Sigmoid colon (tissue), 7 donors: ENCODE results near the gene ATF4. TPM values are rescaled to one million over a fixed set of nuclear protein-coding genes. Genes with fewer than 3 reads are reported as not detected.
A peak's percentile ranks its signal among the peaks of the same experiment; 100 is the strongest.

Experiments
- DNase-seq: peaks from one replicate; pipeline ENCODE4 v3.0.0-alpha.2; 2019
- H3K27ac ChIP-seq, 4 donors: fragments of 200-600 bp; sonication (generic); one replicate each; pipeline ENCODE4 v1.5.1; 2016 to 2019; ENCODE audit warnings: mild to moderate bottlenecking in 1 of 4
- H3K27me3 ChIP-seq, 3 donors: fragments of 200-600 bp; sonication (generic); one replicate each; pipeline ENCODE4 v1.5.1; 2019; ENCODE audit warnings: mild to moderate bottlenecking in 1 of 3
- H3K36me3 ChIP-seq, 4 donors: fragments of 200-600 bp; sonication (generic); one replicate each; pipeline ENCODE4 v1.5.1; 2016 to 2019
- H3K4me1 ChIP-seq, 4 donors: fragments of 200-600 bp; sonication (generic); one replicate each; pipeline ENCODE4 v1.5.1; 2017 to 2019
- H3K4me3 ChIP-seq, 4 donors: fragments of 200-600 bp; sonication (generic); one replicate each; pipeline ENCODE4 v1.5.1; 2017 to 2019; ENCODE audit warnings: mild to moderate bottlenecking in 2 of 4, moderate library complexity in 1 of 4
- H3K9me3 ChIP-seq, 4 donors: fragments of 200-600 bp in 3 of 4; sonication (generic) in 3 of 4; one replicate each; pipeline versions ENCODE4 v1.5.1 to v1.6.1; 2013 to 2019
- CTCF ChIP-seq, 4 experiments: fragments of 450-650 bp in 3 of 4; fragments of 200-600 bp in 1 of 4; IDR thresholded peaks; one replicate each; pipeline ENCODE4 v1.5.1; 2016 to 2019; ENCODE audit warnings: antibody characterized with exemption in 4 of 4, mild to moderate bottlenecking in 3 of 4, moderate library complexity in 2 of 4
- EP300 ChIP-seq, 4 donors: sonication (generic); formaldehyde crosslinking; IDR thresholded peaks; one replicate each; pipeline ENCODE4 v1.6.1; 2017; ENCODE audit warnings: antibody characterized with exemption in 4 of 4
- POLR2A ChIP-seq, 2 donors: fragments of 450-650 bp; IDR thresholded peaks; one replicate each; pipeline ENCODE4 v1.6.1; 2016; ENCODE audit warnings: antibody characterized with exemption in 2 of 2, mild to moderate bottlenecking in 2 of 2, moderate library complexity in 2 of 2
- POLR2AphosphoS5 ChIP-seq, 4 donors: sonication (generic); formaldehyde crosslinking; IDR thresholded peaks; one replicate each; pipeline ENCODE4 v1.6.1; 2017; ENCODE audit warnings: antibody characterized with exemption in 4 of 4
- WGBS, 2 donors: extraction: QIAGEN DNeasy Blood & Tissue Kit; methylation state at CpG; one replicate each; pipeline ENCODE4 v1.1.7; 2013; 5-methylcytosine and 5-hydroxymethylcytosine counted together
- intact Hi-C: fragments of 100-400 bp; cut with DNase I; formaldehyde crosslinking; loops from one replicate; pipeline ENCODE4 v1.15.1; 2023
- polyA plus RNA-seq, 3 donors: library from polyadenylated mRNA; stranded (reverse); fragments of 200-250 nt; gene quantifications; one replicate each; pipeline ENCODE4 v1.2.3, GENCODE V29; 2013
- total RNA-seq, 4 donors: library from RNA; depleted of rRNA; stranded (reverse); fragments of >200 nt; gene quantifications; one replicate each; pipeline ENCODE4 v1.1.0, GENCODE V29; 2016
- donor health status: healthy with polysubstance abuse.
- donor health status: Bipolar disorder and iron deficiency.
- donor health status: healthy.

ATF4 gene
- total and polyA plus RNA-seq, 7 donors, result 423 to 651 (median 483) TPM

DNA sequence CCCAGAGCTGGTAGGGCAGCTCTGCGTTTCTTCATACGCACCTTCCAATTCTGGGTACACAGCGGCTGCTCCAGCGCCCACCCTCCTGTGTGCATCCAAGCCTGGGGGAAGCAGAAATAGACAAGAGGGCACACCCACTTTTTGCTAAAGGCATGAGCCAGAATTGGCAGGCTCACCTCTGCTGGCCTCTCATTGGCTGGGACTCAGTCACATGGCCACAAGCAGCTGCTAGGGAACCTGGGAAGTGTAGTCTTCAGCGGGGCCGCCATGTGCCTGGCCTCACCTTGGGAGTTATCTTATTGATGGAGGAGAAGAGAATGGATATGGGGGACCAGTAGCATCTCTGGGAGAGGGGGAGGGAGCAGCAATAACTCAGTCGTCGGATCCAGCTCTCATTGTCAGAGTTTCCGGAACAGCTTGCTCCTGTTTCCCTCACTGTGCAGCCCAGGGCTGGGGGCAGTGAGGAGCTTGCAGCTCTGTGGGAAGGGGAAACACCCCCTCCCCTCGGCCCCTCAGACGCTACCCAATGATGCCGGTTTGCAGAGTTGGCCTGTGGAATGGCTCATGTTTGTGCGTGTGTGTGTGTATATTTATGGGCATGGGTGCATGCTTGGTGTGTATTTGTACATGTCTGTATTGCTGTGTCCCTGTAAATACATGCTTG, 30.1 kb upstream of the ATF4 start:
- WGBS, 2 donors, result 57 to 67% methylated on average over 13 of the region's 13 CpGs
- no peak for TF ChIP-seq EP300 (IDR thresholded peaks at IDR 0.05)
- no peak for TF ChIP-seq CTCF (IDR thresholded peaks at IDR 0.05)
- TF ChIP-seq POLR2A (IDR thresholded peaks at IDR 0.05), result no peak
- no peak for TF ChIP-seq POLR2AphosphoS5 (IDR thresholded peaks at IDR 0.05)
- Histone ChIP-seq H3K36me3 (no peaks in the 10 kb centered on the region), H3K27ac (no peak overlapping the region), H3K27me3 (no peaks in the 10 kb centered on the region), H3K9me3 (no peaks in the 10 kb centered on the region), H3K4me3 (no peak overlapping the region), H3K4me1 (no peaks in the 10 kb centered on the region)
- intact Hi-C loops, result no loop called here
- peak; percentile 85 for DNase-seq

DNA sequence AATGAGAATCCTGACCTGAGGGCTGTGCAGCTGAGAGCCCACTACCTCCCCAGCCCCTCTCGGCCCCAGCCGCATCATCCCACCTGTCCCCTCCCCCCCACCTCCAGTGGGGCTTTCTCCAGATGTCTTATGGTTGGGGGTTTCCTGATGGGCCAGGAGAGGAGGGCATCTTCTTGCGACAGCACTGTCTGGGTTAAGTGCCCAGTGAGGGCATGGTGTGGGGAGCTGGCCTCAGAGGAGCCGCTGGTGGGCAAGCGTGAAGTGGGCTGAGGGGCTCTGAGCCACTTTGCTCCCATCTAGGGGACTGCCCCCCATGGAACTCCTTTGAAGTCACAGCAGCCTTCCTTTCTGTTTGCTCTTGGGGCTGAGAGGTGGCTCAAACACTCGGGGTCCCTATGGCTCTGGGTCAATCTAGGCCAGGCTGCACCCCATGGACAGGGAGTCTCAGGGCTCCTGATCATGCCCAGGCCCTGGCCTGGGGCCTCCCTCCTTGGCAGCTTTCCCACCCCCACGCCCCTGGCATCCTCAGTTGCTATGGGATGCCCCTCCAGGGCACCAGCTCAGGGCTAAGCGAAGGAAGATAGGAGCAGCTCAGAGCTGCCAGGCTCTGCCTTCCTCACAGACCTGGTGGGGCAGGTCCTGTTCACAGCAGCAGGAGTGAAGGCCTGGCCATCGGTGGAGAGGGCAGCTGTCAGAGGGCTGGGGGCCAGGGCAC, 29.2 kb upstream of the ATF4 start:
- intact Hi-C loops, result no loop called here
- peak; percentile 52 for DNase-seq
- no peak overlapping the region for H3K4me3 ChIP-seq
- H3K27me3 ChIP-seq, result no peaks in the 10 kb centered on the region
- H3K27ac ChIP-seq, result no peak overlapping the region
- WGBS, 2 donors, result 83 to 88% methylated on average over 9 of the region's 9 CpGs
- H3K36me3 ChIP-seq, result no peaks in the 10 kb centered on the region
- peaks cover 0 to 2% (median 0%) of the 10 kb centered on the region in 4 donors for H3K4me1 ChIP-seq
- H3K9me3 ChIP-seq, result no peaks in the 10 kb centered on the region
- TF ChIP-seq EP300 (IDR thresholded peaks at IDR 0.05) (no peak), POLR2A (IDR thresholded peaks at IDR 0.05) (no peak), CTCF (IDR thresholded peaks at IDR 0.05) (no peak), POLR2AphosphoS5 (IDR thresholded peaks at IDR 0.05) (no peak)

GRCh38 chr22:39491696-39492095, 28.7 kb upstream of the ATF4 start:
- no peak for TF ChIP-seq EP300 (IDR thresholded peaks at IDR 0.05)
- TF ChIP-seq POLR2A (IDR thresholded peaks at IDR 0.05), result no peak
- no peak for TF ChIP-seq POLR2AphosphoS5 (IDR thresholded peaks at IDR 0.05)
- TF ChIP-seq CTCF (IDR thresholded peaks at IDR 0.05), result no peak
- 91 to 94% methylated on average over 6 of the region's 6 CpGs for WGBS, 2 donors
- Histone ChIP-seq H3K36me3 (no peaks in the 10 kb centered on the region), H3K27ac (no peak overlapping the region), H3K4me1 (peaks cover 0 to 8% (median 0%) of the 10 kb centered on the region in 4 donors), H3K4me3 (no peak overlapping the region), H3K9me3 (no peaks in the 10 kb centered on the region), H3K27me3 (no peaks in the 10 kb centered on the region)
- intact Hi-C loops, result no loop called here
- DNase-seq, result no peak

DNA sequence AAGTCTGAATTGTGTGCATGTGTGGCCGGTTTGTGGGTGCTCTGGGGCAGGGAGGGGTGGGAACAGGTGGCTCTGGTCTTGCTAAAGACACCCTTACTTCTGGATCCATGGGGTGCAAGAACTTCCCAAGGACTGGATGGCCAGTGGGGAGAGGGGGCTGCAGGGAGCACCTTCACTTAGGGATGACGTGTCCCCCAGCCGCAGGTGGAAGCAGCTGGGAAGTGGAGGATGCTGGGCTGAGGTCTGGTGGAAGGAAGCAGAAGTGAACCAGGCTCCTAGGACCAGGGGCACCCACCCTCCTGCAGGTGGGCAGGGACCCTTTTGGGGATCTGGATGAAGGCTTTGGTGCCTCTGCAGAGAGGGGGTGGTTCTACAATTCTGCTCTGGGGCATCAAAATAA, 28.2 kb upstream of the ATF4 start:
- TF ChIP-seq POLR2A (IDR thresholded peaks at IDR 0.05), result no peak
- no peak for TF ChIP-seq POLR2AphosphoS5 (IDR thresholded peaks at IDR 0.05)
- no peak for TF ChIP-seq CTCF (IDR thresholded peaks at IDR 0.05)
- no peak for TF ChIP-seq EP300 (IDR thresholded peaks at IDR 0.05)
- Histone ChIP-seq H3K27ac (no peak overlapping the region), H3K4me1 (peaks cover 0 to 9% (median 0%) of the 10 kb centered on the region in 4 donors), H3K27me3 (no peaks in the 10 kb centered on the region), H3K36me3 (no peaks in the 10 kb centered on the region), H3K9me3 (no peaks in the 10 kb centered on the region), H3K4me3 (no peak overlapping the region)
- intact Hi-C loops, result no loop called here
- DNase-seq, result no peak
- 76 to 81% methylated on average over 3 of the region's 3 CpGs for whole genome bisulfite sequencing, 2 donors
